ENCODE results near the gene TRABD2B. TPM values are rescaled to one million over a fixed set of nuclear protein-coding genes. Genes with fewer than 3 reads are reported as not detected.

TRABD2B gene
- total RNA-seq, 1 experiment from 2014 or later = 0.36 TPM

DNA sequence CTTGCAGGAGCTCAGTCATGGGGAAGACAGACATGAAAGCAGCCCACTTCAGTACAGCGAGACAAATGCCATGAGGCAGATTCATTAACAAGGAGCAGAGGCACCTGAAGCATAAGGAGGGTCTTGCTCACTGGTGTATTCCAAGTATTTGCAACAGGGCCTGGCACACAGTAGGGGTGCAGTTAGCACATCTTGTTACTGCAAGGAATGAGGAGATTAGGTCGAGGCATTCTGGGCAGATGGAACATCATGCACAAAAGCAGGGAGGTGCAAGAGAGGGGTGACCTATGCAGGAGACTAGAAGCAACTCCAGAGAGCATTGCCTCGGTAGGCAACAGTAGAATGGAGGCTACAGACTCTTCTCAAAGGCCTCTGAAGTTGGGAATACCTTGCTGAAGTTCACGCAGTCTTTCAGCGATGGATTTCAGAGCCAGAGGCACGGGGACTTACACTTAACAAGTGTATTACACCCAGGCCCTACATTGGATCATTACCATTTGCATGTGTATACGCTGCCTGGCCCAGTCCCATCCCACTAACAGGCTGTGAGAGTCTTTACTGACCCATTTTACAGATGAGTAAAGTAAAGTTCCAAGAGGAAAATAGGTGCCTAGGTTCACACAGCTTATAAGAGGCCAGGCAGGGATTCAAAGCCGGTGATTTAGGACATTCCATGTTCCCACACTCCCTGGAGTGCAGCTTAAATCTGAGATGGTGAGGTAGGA, 82.1 kb downstream of the TRABD2B start:
- ChIA-PET POLR2A (no interaction called here), CTCF (interaction anchor here (0.6 kb wide), 1 partner anchor 34 kb away, joined by 4 read pairs; no protein-coding TSS in a partner anchor)
- TF ChIP-seq, protein P1, sequence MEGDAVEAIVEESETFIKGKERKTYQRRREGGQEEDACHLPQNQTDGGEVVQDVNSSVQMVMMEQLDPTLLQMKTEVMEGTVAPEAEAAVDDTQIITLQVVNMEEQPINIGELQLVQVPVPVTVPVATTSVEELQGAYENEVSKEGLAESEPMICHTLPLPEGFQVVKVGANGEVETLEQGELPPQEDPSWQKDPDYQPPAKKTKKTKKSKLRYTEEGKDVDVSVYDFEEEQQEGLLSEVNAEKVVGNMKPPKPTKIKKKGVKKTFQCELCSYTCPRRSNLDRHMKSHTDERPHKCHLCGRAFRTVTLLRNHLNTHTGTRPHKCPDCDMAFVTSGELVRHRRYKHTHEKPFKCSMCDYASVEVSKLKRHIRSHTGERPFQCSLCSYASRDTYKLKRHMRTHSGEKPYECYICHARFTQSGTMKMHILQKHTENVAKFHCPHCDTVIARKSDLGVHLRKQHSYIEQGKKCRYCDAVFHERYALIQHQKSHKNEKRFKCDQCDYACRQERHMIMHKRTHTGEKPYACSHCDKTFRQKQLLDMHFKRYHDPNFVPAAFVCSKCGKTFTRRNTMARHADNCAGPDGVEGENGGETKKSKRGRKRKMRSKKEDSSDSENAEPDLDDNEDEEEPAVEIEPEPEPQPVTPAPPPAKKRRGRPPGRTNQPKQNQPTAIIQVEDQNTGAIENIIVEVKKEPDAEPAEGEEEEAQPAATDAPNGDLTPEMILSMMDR (IDR thresholded peaks at IDR 0.05; ENCODE audit: insufficient read depth in 1 of 2, low read depth in 1 of 2, low read length in 1 of 2, severe bottlenecking in 1 of 2, unreplicated experiment in 1 of 2) = no peak
- Histone ChIP-seq H3K9me3 (no peaks in the 10 kb centered on the region), H3K27me3 (replicated peaks; ENCODE audit: control insufficient read depth, insufficient read depth, low read length) (no peaks in the 10 kb centered on the region), H3K4me1 (peaks cover 12% of the 10 kb centered on the region), H3K36me3 (ENCODE audit: control insufficient read depth, insufficient read depth, low read length) (no peaks in the 10 kb centered on the region), H3K4me3 (ENCODE audit: low read depth, low read length) (no peak overlapping the region)
- no peak overlapping the region for H3K4me3 Mint-ChIP-seq (ENCODE audit: unreplicated experiment)
- H3K4me1 Mint-ChIP-seq (ENCODE audit: low read depth, unreplicated experiment) = peaks cover 7% of the 10 kb centered on the region
- no peaks in the 10 kb centered on the region for H3K36me3 Mint-ChIP-seq (ENCODE audit: insufficient read depth, unreplicated experiment)
- intact Hi-C loops (cut with micrococcal nuclease; ENCODE audit: unreplicated experiment) = no loop called here
- DNase-seq = no peak
- H3K27ac Mint-ChIP-seq (ENCODE audit: unreplicated experiment) = no peak overlapping the region
- no TSS peak for BruUV-seq (replicated peaks)
- H3K27me3 Mint-ChIP-seq (ENCODE audit: insufficient read depth, unreplicated experiment) = no peaks in the 10 kb centered on the region
- no peaks in the 10 kb centered on the region for H3K9me3 Mint-ChIP-seq (ENCODE audit: unreplicated experiment)

DNA sequence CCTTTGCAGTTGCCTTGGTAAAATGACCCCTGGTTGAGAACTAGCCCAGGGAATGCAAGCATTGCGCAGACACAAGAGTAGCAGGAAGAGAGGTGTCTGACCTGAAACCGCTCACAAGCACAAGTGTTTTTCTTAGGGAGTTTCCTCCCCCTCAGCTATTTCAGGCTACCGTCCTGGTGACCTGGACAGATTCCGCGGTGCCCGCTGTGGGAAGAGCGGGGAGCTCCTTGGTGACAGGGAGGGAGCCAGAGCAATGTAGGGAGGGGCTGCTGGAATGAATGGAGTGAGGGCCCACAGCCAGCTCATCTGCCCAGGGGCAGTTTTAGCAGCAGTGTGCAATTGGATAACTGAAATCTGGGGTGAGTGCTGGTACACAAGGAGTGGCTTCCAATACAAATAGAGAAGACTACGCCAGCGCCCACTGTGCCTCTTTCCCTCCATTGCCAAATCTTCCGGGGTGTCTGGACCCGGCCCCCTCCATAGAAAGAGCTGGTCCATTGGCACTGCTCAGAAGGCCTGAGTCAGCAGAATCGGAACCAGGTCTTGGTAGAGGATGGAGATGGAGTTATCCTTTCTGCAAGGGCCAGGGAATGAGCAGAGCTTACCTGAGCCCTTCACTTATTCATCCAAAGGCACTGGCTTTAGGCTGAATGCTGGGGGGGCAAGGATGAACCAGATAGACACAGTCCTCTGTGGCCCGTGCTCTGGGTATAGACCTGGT, 82.8 kb downstream of the TRABD2B start:
- DNase-seq = no peak
- BruUV-seq (replicated peaks) = no TSS peak
- TF ChIP-seq, protein P1 (IDR thresholded peaks at IDR 0.05; ENCODE audit: insufficient read depth in 1 of 2, low read depth in 1 of 2, low read length in 1 of 2, severe bottlenecking in 1 of 2, unreplicated experiment in 1 of 2) = no peak

DNA sequence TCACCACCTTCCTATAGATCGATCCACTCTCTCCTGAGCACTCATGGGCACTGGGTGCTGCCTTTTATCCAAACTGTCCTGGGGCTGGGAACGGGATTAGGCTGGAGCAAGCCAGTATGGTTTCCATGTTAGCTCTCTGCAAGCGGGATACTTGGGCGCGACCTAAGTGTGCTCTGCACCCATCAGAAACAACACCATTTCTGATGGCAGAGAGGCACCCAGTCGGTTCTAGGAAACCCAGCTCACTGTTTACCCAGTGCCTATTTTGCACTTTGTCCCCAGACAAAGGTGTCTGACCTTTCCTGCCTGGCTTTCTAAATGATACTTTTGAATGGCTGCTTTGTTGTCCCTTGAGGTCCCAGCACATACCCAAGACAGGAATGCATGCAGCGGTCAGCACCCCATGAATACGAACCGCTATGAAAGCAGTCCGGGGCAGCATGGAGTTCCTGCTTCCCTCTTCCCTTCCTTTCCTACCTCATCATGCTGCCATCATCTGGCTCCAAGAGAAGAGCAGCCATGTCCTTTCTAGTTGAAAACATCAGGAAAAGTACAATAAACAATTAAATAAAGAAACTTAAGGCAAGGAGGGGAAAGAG, 83.9 kb downstream of the TRABD2B start:
- Histone ChIP-seq H3K4me3 (ENCODE audit: low read depth, low read length) (no peak overlapping the region), H3K9me3 (no peaks in the 10 kb centered on the region), H3K27me3 (replicated peaks; ENCODE audit: control insufficient read depth, insufficient read depth, low read length) (no peaks in the 10 kb centered on the region), H3K4me1 (peaks cover 12% of the 10 kb centered on the region), H3K36me3 (ENCODE audit: control insufficient read depth, insufficient read depth, low read length) (no peaks in the 10 kb centered on the region)
- Mint-ChIP-seq H3K9me3 (ENCODE audit: unreplicated experiment) (no peaks in the 10 kb centered on the region), H3K4me3 (ENCODE audit: unreplicated experiment) (no peak overlapping the region), H3K4me1 (ENCODE audit: low read depth, unreplicated experiment) (peaks cover 7% of the 10 kb centered on the region), H3K36me3 (ENCODE audit: insufficient read depth, unreplicated experiment) (no peaks in the 10 kb centered on the region), H3K27ac (ENCODE audit: unreplicated experiment) (no peak overlapping the region), H3K27me3 (ENCODE audit: insufficient read depth, unreplicated experiment) (no peaks in the 10 kb centered on the region)
- TF ChIP-seq, protein P1 (IDR thresholded peaks at IDR 0.05; ENCODE audit: insufficient read depth in 1 of 2, low read depth in 1 of 2, low read length in 1 of 2, severe bottlenecking in 1 of 2, unreplicated experiment in 1 of 2) = no peak
- ChIA-PET CTCF (no interaction called here), POLR2A (no interaction called here)
- DNase-seq = no peak
- BruUV-seq (replicated peaks) = no TSS peak
- intact Hi-C loops (cut with micrococcal nuclease; ENCODE audit: unreplicated experiment) = no loop called here

More for the DNA sequence above, 82.8 kb downstream of the TRABD2B start:
- H3K4me1 ChIP-seq = peaks cover 12% of the 10 kb centered on the region
- no peak overlapping the region for H3K27ac Mint-ChIP-seq (ENCODE audit: unreplicated experiment)
- no peak overlapping the region for H3K4me3 ChIP-seq (ENCODE audit: low read depth, low read length)
- no peaks in the 10 kb centered on the region for H3K36me3 ChIP-seq (ENCODE audit: control insufficient read depth, insufficient read depth, low read length)
- H3K27me3 ChIP-seq (replicated peaks; ENCODE audit: control insufficient read depth, insufficient read depth, low read length) = no peaks in the 10 kb centered on the region
- no peak overlapping the region for H3K4me3 Mint-ChIP-seq (ENCODE audit: unreplicated experiment)
- ChIA-PET CTCF (no interaction called here), POLR2A (no interaction called here)
- intact Hi-C loops (cut with micrococcal nuclease; ENCODE audit: unreplicated experiment) = no loop called here
- no peaks in the 10 kb centered on the region for H3K27me3 Mint-ChIP-seq (ENCODE audit: insufficient read depth, unreplicated experiment)
- no peaks in the 10 kb centered on the region for H3K36me3 Mint-ChIP-seq (ENCODE audit: insufficient read depth, unreplicated experiment)
- H3K4me1 Mint-ChIP-seq (ENCODE audit: low read depth, unreplicated experiment) = peaks cover 7% of the 10 kb centered on the region
- no peaks in the 10 kb centered on the region for H3K9me3 Mint-ChIP-seq (ENCODE audit: unreplicated experiment)
- no peaks in the 10 kb centered on the region for H3K9me3 ChIP-seq
